NCI-H345 treated with DMSO at 0.1 percent for 48 hours (cell line): ENCODE measurements around the gene SPPL2C.

ENCODE experiments used
- DNase-seq: peaks from one replicate; lab custom pipeline; 2025; ENCODE audit not compliant: unreplicated experiment; lab: John Stamatoyannopoulos, UW

Gene SPPL2C

GRCh38 chr17:45873728-45874127 is 29.0 kb downstream of the SPPL2C start:
- DNase-seq: no peak

- no peak for DNase-seq
Observed at GRCh38 chr17:45874151-45874550, 29.5 kb downstream of the SPPL2C start.

- DNase-seq: no peak
Observed at GRCh38 chr17:45876539-45876938, 31.9 kb downstream of the SPPL2C start.

- DNase-seq: no peak
Observed at GRCh38 chr17:45877467-45877866, 32.8 kb downstream of the SPPL2C start.

GRCh38 chr17:45883063-45883462 is 38.4 kb downstream of the SPPL2C start:
- DNase-seq: no peak

- DNase-seq: no peak
Observed at GRCh38 chr17:45886852-45887251, 42.2 kb downstream of the SPPL2C start.

- no peak for DNase-seq
Observed at GRCh38 chr17:45888392-45888791, 43.7 kb downstream of the SPPL2C start.

GRCh38 chr17:45889579-45889978 is 44.9 kb downstream of the SPPL2C start:
- no peak for DNase-seq

GRCh38 chr17:45893725-45894021 is 49.0 kb downstream of the SPPL2C start:
- DNase-seq: no peak

- DNase-seq: peak; percentile 81
Observed at GRCh38 chr17:45894022-45894784, 49.5 kb downstream of the SPPL2C start, which contains the start of gene MAPT. Gene MAPT, plus strand, starts transcription at chr17:45894554. Its CDS starts 67,784 bp downstream, at chr17:45962338.

GRCh38 chr17:45895304-45895968 is 50.8 kb downstream of the SPPL2C start:
- peak; percentile 27 for DNase-seq

- no peak for DNase-seq
Observed at GRCh38 chr17:45895969-45896785, 51.5 kb downstream of the SPPL2C start.
